Endothelial cell of umbilical vein (primary cell): ENCODE data around the gene ITGA2B.
"Not testable (repeated sequence)": the region's sequence is repeated elsewhere in the genome, so short reads cannot be mapped to it uniquely, and the experiment has no call there.

Experiments
- CTCF ChIP-seq, 2 donors: IDR thresholded peaks; 1 replicate in 1 of 2; 2 replicates in 1 of 2; pipeline ENCODE4 v1.5.1; 2011; ENCODE audit warnings: low read length in 2 of 2, mild to moderate bottlenecking in 2 of 2, moderate library complexity in 2 of 2, control low read depth in 1 of 2, inconsistent platforms in 1 of 2, low read depth in 1 of 2; ENCODE audit not compliant: insufficient read depth in 1 of 2; ENCODE audit errors: extremely low read depth in 1 of 2
- EZH2 ChIP-seq: IDR thresholded peaks from 2 replicates; pipeline ENCODE4 v1.6.1; 2012; ENCODE audit warnings: borderline replicate concordance, low read depth, mild to moderate bottlenecking, moderate library complexity, low read length, inconsistent platforms; ENCODE audit not compliant: severe bottlenecking
- JUN ChIP-seq: IDR thresholded peaks from 2 replicates; pipeline ENCODE4 v1.6.1; 2011; ENCODE audit warnings: borderline replicate concordance, low read depth; ENCODE audit not compliant: insufficient read length, insufficient read depth

DNA sequence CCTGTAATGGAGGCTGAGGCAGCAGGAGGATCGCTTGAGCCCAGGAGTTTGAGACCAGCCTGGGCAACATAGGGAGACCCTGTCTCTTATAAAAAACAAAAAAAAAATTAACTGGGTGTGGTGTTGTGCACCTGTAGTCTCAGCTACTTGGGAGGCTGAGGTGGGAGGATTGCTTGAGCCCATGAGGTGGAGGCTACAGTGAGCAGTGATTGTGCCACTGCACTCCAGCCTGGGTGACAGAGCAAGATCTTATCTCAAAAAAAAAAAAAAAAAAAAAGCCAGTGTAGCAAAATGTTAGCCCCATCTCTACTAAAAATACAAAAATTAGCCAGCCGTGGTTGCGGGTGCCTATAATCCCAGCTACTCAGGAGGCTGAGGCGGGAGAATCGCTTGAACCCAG is 59.2 kb downstream of the ITGA2B start:
- TF ChIP-seq JUN; CTCF (IDR thresholded peaks at IDR 0.05; ENCODE audit: extremely low read depth in 1 of 2, insufficient read depth in 1 of 2, low read depth in 1 of 2, low read length in 2 of 2); EZH2: not testable (repeated sequence)
